Calu3 (cell line): ENCODE results near the gene TMEM30B. TPM values are rescaled to one million over a fixed set of nuclear protein-coding genes. Genes with fewer than 3 reads are reported as not detected.

Source experiments
- BruUV-seq: library from RNA; stranded (reverse); fragments of 400-500 nt; replicated peaks from 2 replicates; lab custom pipeline; 2021; lab: Mats Ljungman, UMichigan
- CTCF ChIA-PET: fragments of 300-600 bp; sonication (Branson Sonifier 250); formaldehyde crosslinking; loops from one replicate; lab custom pipeline; 2022; ENCODE audit warnings: antibody characterized with exemption; lab: Charles Lee
- DNase-seq: peaks from one replicate; pipeline ENCODE4 v3.0.0; 2022
- H3K27ac Mint-ChIP-seq: one replicate; pipeline ENCODE4 v1.8.0; 2022; ENCODE audit warnings: mixed read lengths; ENCODE audit not compliant: unreplicated experiment
- H3K27me3 Mint-ChIP-seq: one replicate; pipeline ENCODE4 v1.8.0; 2022; ENCODE audit warnings: mixed read lengths; ENCODE audit not compliant: unreplicated experiment
- H3K36me3 Mint-ChIP-seq: one replicate; pipeline ENCODE4 v1.8.0; 2022; ENCODE audit warnings: mild to moderate bottlenecking, moderate library complexity, mixed read lengths; ENCODE audit not compliant: insufficient read depth, unreplicated experiment
- H3K4me1 Mint-ChIP-seq: one replicate; pipeline ENCODE4 v1.8.0; 2022; ENCODE audit warnings: mild to moderate bottlenecking, low read depth, mixed read lengths; ENCODE audit not compliant: unreplicated experiment
- H3K4me3 Mint-ChIP-seq: one replicate; pipeline ENCODE4 v1.8.0; 2022; ENCODE audit warnings: mild to moderate bottlenecking, low read depth, moderate library complexity, mixed read lengths; ENCODE audit not compliant: unreplicated experiment
- H3K9me3 Mint-ChIP-seq: one replicate; pipeline ENCODE4 v1.8.0; 2022; ENCODE audit warnings: low read depth, mixed read lengths; ENCODE audit not compliant: unreplicated experiment
- intact Hi-C: fragments of 100-400 bp; cut with micrococcal nuclease; formaldehyde crosslinking; loops from one replicate; pipeline ENCODE4 v1.10.0; 2022; ENCODE audit not compliant: unreplicated experiment
- total RNA-seq: library from RNA; stranded (reverse); gene quantifications from 2 replicates; pipeline ENCODE4 v1.2.3, GENCODE V29; 2022
- TF ChIP-seq, protein P1 (sequence below): fragments of 200-600 bp; IDR thresholded peaks from one replicate; pipeline ENCODE4 v1.8.0; 2022; ENCODE audit warnings: antibody characterized with exemption; ENCODE audit not compliant: unreplicated experiment

TMEM30B gene
- total RNA-seq, 1 experiment from 2014 or later: 55.5 TPM

DNA sequence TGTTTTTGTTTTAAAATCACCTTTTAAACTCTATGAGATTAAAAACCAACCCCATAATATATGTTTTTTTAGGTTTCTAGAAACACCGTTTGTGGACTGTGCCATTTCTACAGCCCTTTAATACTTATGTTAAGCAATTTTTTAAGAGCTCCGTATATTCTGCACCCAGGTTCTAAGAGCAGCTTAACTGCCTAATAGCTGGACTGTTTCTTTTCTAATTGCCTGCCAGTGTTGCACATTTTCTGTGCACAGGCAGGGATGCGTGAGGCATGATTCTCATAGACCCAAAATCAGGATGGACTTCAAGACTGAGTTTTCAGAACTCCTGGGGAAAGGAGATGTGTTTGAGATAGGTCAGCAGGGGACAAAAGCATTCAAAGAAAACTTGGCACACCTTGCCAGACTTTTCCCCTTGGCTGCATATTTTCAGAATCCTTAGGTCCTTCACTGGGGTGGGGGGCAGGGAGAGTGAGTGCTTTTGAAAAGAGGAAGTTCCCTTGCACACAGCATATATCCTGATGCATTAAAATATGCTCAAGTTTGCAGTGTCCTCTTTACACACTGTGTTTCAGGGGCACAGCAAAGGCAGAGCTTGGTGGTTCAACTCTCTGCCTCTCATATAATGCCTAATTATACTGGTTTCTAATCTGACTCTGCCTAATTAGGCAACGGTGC, 27.9 kb downstream of the TMEM30B start:
- H3K4me3 Mint-ChIP-seq: no peak overlapping the region
- intact Hi-C loops: loop anchor here (5.0 to 10.0 kb wide), 4 partner anchors 271 to 898 kb away; partner anchors contain the start of genes SIX4, SLC38A6 and TRMT5
- no peak overlapping the region for H3K27ac Mint-ChIP-seq
- DNase-seq: no peak
- H3K36me3 Mint-ChIP-seq: no peaks in the 10 kb centered on the region
- BruUV-seq: no TSS peak
- no peaks in the 10 kb centered on the region for H3K9me3 Mint-ChIP-seq
- no peaks in the 10 kb centered on the region for H3K27me3 Mint-ChIP-seq
- peaks cover 7% of the 10 kb centered on the region for H3K4me1 Mint-ChIP-seq
- TF ChIP-seq, protein P1, sequence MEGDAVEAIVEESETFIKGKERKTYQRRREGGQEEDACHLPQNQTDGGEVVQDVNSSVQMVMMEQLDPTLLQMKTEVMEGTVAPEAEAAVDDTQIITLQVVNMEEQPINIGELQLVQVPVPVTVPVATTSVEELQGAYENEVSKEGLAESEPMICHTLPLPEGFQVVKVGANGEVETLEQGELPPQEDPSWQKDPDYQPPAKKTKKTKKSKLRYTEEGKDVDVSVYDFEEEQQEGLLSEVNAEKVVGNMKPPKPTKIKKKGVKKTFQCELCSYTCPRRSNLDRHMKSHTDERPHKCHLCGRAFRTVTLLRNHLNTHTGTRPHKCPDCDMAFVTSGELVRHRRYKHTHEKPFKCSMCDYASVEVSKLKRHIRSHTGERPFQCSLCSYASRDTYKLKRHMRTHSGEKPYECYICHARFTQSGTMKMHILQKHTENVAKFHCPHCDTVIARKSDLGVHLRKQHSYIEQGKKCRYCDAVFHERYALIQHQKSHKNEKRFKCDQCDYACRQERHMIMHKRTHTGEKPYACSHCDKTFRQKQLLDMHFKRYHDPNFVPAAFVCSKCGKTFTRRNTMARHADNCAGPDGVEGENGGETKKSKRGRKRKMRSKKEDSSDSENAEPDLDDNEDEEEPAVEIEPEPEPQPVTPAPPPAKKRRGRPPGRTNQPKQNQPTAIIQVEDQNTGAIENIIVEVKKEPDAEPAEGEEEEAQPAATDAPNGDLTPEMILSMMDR: no peak
- CTCF ChIA-PET: interaction anchor here (0.8 to 2.1 kb wide), 5 partner anchors 109 to 628 kb away, joined by 3 to 13 read pairs (median 4); partner anchors contain the start of genes SLC38A6 and TRMT5

DNA sequence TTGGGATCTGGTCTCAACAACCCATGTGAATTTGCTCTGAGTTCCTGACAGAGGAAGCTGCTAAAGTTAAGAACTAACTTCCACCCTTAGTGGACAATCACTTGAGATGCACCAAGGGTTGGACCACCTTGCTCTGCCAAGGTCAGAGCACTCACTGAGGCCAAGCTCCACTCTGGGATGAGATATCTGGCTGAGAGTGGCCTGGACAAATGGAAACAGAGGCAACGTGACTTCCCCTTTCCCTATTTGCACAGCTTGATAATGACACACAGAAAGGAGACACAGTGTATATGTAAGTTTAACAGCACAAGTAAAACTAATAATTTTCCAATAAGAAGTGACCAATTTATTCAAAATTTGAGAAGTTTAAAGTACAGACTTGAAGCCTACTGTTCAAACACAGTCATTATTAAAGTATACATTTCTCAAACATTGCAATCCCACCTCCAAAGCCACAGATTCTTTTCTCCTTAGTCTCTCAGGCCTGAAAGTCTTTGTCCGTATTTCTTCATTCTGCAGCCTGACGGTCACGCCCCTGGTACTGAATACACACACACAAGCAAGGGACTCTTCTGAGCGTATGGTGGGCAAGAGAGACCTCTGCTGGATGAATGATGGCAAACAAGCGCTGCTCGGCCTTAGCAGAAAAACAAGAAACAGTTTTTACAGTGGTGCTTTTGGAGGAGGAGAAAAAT, 28.6 kb downstream of the TMEM30B start:
- TF ChIP-seq, protein P1: peak; percentile 50
- no peaks in the 10 kb centered on the region for H3K9me3 Mint-ChIP-seq
- intact Hi-C loops: loop anchor here (1.0 to 10.0 kb wide), 5 partner anchors 270 to 898 kb away; partner anchors contain the start of genes SIX4, SLC38A6 and TRMT5
- no peaks in the 10 kb centered on the region for H3K36me3 Mint-ChIP-seq
- H3K27ac Mint-ChIP-seq: no peak overlapping the region
- no peaks in the 10 kb centered on the region for H3K27me3 Mint-ChIP-seq
- DNase-seq: peak; percentile 77
- peaks cover 7% of the 10 kb centered on the region for H3K4me1 Mint-ChIP-seq
- BruUV-seq: no TSS peak
- CTCF ChIA-PET: interaction anchor here (0.8 to 2.1 kb wide), 4 partner anchors 108 to 627 kb away, joined by 4 to 13 read pairs (median 6); partner anchors contain the start of genes SLC38A6 and TRMT5
- H3K4me3 Mint-ChIP-seq: no peak overlapping the region

DNA sequence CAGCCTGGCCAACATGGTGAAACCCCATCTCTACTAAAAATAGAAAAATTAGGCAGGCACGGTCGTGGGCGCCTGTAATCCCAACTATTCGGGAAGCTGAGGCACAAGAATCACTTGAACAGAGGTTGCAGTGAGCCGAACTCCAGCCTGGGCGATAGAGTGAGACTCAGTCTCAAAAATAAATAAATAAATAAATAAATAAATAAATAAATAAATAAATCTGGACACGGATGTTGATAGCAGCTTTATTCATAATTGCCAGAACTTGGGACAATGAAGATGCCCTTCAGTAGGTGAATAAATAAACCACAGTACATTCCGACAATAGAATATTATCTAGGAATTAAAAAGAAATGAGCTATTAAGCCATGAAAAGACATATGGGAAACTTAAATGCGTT, 31.1 kb downstream of the TMEM30B start:
- Mint-ChIP-seq H3K36me3 (no peaks in the 10 kb centered on the region), H3K4me3 (no peak overlapping the region), H3K27ac (no peak overlapping the region), H3K27me3 (no peaks in the 10 kb centered on the region), H3K9me3 (no peaks in the 10 kb centered on the region), H3K4me1 (peaks cover 7% of the 10 kb centered on the region)
- intact Hi-C loops: loop anchor here (5.0 to 10.0 kb wide), 4 partner anchors 268 to 895 kb away; partner anchors contain the start of genes SIX4, SLC38A6 and TRMT5
- DNase-seq: no peak
- TF ChIP-seq, protein P1: no peak
- BruUV-seq: no TSS peak
- CTCF ChIA-PET: interaction anchor here (0.6 kb wide), 1 partner anchor 252 kb away, joined by 8 read pairs; no protein-coding TSS in a partner anchor

DNA sequence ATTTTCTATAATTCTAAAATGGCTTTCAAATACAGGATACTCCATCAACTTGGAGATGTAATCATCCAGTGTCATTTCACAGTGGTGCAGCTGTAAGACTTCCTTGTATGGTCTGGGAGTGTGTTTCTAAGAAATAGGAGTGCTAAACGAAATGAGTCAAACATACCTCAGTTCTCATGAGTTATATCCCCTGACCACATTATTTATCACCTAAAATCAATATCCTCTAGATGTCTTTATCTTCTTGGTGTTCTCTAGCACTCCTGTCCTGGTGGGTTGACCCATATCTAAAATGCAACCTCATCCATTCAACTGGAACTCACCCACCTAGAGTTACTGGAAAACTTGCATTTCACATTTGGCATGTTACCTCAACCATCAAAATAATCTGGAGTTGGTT, 33.2 kb downstream of the TMEM30B start:
- H3K36me3 Mint-ChIP-seq: no peaks in the 10 kb centered on the region
- H3K27ac Mint-ChIP-seq: no peak overlapping the region
- no peaks in the 10 kb centered on the region for H3K9me3 Mint-ChIP-seq
- BruUV-seq: no TSS peak
- TF ChIP-seq, protein P1: no peak
- peaks cover 7% of the 10 kb centered on the region for H3K4me1 Mint-ChIP-seq
- no peaks in the 10 kb centered on the region for H3K27me3 Mint-ChIP-seq
- no peak overlapping the region for H3K4me3 Mint-ChIP-seq
- DNase-seq: no peak
- CTCF ChIA-PET: no interaction called here
- intact Hi-C loops: no loop called here
